ENCODE data around the gene MCC. TPM values are rescaled to one million over a fixed set of nuclear protein-coding genes. Genes with fewer than 3 reads are reported as not detected.

Gene MCC
- total RNA-seq, 1 donor from 2014 or later = 10.1 TPM

DNA sequence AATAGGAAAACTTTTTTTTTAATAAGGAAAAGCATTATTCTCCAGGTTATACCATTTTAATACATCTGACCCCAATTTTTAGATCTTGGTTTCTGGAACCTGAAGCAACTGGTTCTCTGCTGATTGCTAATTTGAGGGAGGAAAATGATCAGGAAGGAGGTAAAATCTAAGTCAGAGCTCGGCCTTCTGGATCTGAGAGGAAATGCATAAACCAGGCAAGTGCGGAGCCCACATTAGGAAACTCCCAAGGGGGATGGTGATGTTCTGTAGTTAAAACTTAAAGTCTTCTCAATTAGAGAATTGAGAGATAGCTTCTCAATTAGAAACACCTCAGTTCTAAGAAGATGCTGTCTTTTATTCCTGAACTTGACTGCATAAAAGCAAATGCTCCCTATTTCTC, 167.0 kb downstream of the MCC start:
- no peak for DNase-seq (ENCODE audit: low read depth in 2 of 2)

DNA sequence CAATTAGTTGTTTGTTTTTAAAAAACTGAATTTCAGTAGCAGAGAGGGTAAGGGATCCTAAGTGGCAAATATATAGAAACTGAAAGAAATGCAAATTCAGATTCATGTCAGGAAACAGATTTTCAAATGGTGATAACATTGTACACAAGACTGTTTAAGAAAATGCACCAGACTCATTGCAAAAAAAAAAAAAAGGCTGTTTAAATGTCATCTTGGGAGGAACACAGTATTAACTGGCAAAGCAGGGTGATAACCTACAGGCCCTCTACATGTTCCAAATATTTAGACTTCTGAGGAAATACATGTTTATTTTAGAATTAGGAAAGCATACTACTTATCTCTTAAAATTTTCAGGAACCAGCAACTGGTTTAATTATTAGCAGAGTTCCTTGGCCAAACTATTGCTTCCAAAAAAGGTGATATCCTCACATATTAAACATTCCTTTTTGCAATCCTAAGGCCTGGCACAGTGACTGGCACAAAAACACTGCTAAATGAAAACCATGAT, 167.9 kb downstream of the MCC start:
- DNase-seq (ENCODE audit: low read depth in 2 of 2) = no peak

DNA sequence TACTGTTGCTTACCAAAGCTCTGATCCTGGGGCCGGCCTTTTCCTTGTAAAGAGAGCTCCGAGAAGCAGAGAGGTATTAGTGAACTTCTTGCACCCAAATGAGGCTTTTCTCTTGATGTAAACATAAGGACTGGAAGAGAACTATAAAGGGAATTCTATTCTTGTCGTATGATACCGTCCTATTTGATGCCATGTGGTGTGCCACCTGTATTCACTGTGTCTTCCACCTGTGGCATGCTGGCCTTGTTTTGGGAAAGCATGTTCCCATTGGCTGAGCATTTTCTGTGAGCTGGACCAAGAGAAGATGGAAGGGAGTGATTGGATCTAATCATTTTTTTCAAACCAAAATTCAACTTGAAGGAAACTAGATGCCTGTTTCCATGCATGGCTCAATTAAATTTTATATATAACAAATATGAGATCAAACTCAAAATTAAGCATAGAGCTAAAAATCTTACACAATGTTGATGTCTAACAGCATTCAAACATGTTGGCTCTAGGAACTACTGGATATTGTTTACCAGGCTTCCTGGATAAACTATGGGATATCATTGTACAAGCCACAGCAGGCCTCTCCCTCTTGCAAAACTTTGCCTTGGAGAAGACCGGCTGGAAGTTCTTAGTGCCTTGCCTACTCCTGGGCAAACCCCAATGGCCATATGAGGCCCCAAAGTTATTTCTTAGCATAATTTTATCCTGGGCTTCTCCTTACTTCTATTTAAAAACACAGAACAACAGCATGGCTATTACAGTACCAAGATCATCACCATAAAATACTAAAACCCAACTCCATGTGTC, 168.8 kb downstream of the MCC start:
- DNase-seq (ENCODE audit: low read depth in 2 of 2) = no peak

GRCh38 chr5:113317636-113318035, 170.6 kb downstream of the MCC start:
- no peak for DNase-seq (ENCODE audit: low read depth in 2 of 2)

DNA sequence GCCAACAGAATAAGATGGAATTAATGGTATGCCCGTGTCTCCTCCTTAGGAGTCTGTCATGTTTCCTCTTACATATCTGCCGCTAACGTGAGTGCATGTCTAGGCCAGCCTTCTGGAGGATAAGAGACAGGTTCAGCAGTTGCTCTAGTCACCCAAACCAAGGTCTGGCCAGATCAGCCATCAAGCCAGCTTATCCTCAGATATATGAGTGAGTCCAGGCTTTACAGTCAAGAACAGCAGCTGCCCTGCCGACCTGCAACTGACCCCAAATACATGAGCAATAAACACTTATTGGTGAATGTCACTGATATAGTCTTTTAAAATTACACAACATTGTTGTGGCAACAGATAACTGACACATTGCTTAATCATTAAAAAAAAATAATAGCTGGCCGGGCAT, 177.0 kb downstream of the MCC start:
- DNase-seq (ENCODE audit: low read depth in 2 of 2) = no peak

DNA sequence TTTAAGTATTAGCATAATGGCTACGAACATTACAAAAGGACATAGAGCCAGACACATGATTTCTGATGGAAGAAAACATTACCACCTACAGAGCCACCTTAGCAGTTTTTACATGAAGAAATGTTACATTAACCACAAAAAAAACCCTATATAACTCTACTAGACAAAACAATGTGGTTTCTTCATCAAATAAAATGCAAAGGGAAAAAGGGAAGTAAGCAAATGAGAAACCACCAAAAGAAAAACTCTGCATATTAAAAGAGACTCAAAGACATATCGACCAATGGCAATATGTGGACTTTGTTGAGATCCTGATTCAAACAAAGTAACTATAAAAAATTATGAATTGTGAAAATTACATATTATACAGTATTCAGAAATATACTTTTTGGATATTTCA, 186.1 kb downstream of the MCC start:
- no peak for DNase-seq (ENCODE audit: low read depth in 2 of 2)

- no peak for DNase-seq (ENCODE audit: low read depth in 2 of 2)
Observed at GRCh38 chr5:113299591-113299990, 188.7 kb downstream of the MCC start.

DNA sequence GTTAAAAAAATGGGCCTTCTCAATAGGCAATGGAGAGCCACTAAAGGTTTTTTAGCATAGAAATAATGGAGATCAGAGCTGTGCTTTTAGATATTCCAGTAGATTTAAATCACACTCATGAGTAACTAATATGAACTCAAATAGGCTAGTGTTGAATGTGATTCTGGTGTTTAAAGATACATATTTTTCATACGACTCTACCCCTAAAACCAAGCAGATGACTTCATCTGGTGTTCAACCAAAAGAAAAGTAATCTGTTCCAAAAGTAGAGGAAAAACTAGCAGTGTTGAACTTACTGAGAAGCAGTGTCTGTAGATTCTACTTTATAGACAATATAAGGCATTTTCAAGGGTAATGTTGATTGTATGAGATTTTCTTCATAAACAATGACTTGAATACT, 191.6 kb downstream of the MCC start:
- no peak for DNase-seq (ENCODE audit: low read depth in 2 of 2)

DNA sequence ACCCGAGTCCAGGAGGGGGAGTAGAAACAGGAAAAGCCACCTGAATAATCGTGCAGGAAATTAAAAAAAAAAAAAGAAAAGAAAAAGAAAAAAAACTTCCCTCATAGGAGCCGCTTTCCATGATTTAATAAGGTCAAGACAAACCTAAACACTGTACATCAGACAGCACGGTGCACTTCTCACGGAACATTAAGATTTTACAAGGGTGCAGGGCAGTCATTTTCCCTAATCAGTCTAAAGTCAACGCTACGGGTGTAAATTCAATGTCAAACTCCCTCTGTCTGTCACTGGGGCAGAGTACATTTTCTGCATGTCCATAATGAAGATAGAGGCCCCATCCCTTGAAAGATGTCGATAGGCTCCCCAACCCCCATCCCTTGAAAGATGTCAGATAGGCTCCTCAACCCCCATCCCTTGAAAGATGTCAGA, 193.1 kb downstream of the MCC start:
- DNase-seq (ENCODE audit: low read depth in 2 of 2) = no peak

DNA sequence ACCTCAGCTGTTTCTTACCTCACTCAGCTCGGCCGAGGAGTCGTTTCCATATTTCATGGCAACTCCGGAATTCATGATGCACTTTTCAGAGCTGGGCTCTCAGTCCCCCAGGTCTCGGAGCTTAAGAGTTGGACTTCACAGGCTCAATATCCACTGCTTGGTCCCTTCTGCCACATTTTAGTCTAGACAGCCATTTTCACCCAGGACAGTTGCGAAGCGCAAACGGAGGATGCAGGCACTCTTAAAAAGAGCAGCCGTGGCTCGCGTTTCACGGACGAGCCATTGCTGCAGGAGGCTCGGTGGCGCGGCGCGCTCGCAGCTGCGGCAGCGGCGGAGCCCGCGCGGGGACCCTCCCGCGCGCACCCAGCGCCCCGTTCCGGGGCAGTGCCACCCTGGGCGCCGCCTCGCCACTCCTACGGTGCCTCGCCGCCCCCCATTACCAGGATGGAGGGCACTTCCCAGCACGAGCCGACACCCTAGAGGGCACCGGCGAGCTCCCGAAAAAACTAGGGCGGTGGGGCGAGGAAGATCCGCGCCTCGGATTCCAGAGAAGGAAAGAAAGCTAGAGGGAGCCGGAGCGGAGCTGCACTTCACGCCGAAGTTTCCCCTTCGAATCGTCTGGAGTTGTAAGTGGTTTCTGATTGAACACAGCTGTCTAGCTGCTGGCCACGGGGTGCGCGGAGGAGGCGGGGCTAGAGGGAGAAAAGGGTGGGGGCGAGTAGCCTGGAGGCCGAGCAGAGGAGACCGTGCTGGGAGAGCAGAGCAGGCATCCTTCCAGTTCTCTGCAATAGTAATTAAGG, 193.7 kb downstream of the MCC start:
- peak; percentile 25 to 78 for DNase-seq (ENCODE audit: low read depth in 2 of 2)

DNA sequence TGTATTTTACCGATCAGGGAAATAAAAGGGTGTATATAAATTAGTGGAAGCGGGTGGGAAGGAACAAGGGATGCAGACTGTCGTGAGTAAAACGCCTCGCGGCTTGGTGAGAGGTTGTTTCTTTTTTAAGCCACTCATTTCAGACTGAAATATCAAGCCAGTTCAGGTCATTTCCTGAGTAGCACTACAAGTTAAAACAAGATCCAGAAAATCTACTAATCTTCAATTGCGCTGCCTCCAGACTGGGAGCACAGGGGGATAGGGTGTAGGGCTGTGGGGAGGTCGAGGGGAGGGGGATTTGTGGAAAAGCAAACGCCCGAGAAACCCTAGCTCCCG, 194.3 kb downstream of the MCC start:
- DNase-seq (ENCODE audit: low read depth in 2 of 2) = peak in 1 of 2 donors; percentile 34

DNA sequence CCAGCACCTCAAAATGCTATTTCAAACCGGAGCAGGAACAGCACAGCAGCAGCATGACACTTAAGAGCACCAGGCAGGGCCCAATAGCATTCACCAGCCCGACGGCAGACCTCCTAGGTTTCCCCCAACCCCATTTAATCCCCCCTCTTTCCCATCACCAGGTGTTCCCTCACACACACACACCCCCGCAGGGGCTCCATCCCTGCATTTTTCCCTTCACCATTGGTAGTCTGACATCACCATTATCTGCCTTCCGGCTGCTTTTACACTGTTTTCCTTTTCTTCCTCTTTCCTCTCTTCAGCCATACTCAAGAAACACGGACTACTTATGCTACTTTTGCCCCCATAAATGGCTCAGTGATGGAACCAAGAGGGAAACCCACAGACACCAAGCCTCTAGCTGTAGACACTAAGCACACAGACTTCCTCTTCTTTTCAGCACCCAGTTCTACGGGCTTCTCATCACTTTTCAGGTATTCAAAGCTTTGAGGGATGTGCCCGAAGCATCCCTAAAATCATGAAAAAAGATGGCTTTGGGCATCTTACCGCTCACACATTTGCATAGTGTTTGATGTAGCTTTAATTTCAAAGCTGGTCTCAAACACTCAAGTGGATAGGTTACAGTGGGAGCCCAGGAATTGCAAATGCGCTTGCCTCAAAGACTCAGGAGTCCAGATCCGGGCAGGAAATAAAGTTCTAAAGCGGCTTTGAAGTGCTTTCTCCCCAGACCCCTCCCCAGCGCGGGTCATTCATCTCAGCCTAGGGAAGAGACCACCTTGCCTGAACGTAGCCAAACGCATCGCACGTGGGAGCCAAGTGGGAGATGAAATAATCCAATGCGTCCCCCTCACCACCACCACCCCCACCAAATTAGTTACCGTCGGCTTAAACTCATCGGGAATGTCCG, 194.9 kb downstream of the MCC start:
- DNase-seq (ENCODE audit: low read depth in 2 of 2) = no peak

DNA sequence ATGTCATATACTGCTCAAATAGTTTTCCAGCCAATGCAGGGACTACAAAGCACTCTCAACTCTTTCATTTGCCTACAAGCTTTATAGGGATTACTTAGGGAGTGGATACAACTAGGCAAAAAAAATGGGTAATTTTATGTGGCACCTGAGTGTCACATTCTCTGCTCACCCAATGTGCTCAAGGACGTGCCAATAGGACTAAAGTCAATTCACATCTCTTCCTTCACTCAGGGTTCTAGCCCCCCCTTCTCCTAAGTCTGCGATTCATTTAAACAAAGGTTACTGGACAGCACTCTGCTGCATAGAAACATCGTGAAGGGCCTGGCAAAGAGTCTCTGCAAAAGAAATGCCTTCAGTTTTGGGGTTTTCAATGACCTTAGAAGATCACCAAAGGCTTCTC, 195.8 kb downstream of the MCC start:
- no peak for DNase-seq (ENCODE audit: low read depth in 2 of 2)

- no peak for DNase-seq (ENCODE audit: low read depth in 2 of 2)
Observed at GRCh38 chr5:113283558-113283957, 204.7 kb downstream of the MCC start.

DNA sequence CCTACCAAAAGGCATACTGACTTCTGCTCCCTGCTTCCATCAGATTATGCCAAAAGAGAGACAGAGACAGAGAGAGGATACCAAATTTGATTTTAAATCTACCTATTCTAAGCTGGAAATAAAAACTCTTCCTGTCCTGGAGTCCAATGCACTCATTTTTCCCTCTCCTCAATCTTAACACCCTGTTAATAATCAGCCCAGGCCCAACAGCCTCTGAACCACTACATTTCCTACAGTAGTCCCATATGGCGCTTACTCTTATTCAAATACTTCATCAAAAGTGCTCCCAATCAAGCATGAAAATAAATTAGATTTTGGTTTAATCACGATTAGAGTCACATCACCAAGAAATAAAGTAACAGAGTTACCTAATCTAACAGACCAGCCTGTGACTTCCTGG, 205.8 kb downstream of the MCC start:
- no peak for DNase-seq (ENCODE audit: low read depth in 2 of 2)

DNA sequence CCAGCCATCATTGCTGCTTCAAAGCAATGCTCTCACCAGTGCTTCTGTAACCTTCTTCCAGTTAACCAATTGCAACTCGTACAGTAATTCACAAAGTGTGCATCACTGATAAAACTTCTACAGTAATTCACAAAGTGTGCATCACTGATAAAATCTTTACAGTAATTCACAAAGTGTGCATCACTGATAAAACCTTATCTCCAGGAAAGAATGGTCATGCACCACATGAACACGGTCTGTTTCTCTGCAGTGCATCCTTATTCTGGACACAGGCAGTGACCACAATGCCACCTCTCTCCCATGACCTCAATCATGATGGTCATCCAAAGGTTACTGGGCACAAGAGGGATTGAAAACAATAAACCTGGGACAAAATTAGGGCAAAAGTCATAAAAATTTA, 207.1 kb downstream of the MCC start:
- DNase-seq (ENCODE audit: low read depth in 2 of 2) = peak; percentile 19 to 81

DNA sequence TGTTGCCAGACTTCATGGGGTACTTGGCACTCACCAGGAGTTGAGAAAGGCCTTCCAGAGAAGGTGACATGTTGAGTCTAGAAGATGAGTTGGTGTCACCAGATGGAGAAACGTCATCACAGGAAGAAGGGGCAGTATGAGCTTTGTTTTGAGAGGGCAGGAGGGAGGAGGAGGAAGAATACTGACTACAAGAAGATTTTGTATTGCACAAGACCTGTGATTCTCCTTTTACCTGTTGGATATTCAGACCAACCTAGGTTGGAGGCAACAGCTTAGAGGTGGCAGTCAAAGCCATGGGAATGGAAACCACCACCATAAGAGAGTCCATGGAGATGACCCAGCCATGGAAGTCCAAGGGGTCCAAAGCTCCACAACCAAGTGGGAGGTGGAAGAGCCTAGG, 207.7 kb downstream of the MCC start:
- DNase-seq (ENCODE audit: low read depth in 2 of 2) = no peak

DNA sequence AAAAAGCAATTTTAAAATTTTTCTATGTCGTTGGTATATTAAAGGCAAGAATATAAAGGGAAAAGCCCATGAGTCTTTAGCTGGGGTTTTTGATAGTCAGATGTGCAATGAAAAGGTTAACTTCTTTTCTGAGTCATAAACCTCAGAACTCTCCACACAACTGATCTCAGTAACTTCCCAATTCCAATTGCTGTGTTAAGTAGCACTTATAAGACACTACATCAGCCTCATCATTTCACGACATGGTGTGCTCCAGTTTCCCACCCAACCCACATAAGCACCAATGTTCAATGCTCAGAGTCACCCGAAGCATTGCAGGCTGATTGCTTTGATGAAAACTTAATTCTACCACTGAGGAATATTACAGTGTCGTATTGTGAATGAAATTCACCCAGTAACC, 209.3 kb downstream of the MCC start:
- DNase-seq (ENCODE audit: low read depth in 2 of 2) = no peak

GRCh38 chr5:113276493-113276892, 211.8 kb downstream of the MCC start:
- DNase-seq (ENCODE audit: low read depth in 2 of 2) = no peak

DNA sequence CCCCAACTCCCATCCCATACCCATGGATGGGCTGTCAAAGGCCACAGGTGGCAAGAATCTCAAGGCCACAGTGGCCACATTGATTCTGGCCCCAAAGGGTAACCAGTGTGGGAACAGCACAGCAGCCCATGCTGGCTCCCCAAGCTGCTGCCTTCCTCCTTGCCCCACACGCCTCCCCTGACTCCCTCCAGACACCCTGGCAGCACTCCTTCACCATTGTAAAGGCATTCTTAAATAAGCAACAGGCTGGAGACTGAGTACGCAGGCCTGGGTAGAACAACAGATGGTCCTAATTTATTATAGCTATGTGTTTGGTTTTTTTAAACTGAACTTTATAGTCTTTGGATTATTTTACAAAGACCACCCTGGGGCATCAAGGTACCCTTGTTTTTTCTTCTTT, 212.3 kb downstream of the MCC start:
- no peak for DNase-seq (ENCODE audit: low read depth in 2 of 2)

GRCh38 chr5:113274836-113275414, 213.3 kb downstream of the MCC start:
- peak in 1 of 2 donors; percentile 8 for DNase-seq (ENCODE audit: low read depth in 2 of 2)
